ENCODE results near the gene IL10.
"Not testable (repeated sequence)": the region's sequence is repeated elsewhere in the genome, so short reads cannot be mapped to it uniquely, and the experiment has no call there.

The IL10 gene

DNA sequence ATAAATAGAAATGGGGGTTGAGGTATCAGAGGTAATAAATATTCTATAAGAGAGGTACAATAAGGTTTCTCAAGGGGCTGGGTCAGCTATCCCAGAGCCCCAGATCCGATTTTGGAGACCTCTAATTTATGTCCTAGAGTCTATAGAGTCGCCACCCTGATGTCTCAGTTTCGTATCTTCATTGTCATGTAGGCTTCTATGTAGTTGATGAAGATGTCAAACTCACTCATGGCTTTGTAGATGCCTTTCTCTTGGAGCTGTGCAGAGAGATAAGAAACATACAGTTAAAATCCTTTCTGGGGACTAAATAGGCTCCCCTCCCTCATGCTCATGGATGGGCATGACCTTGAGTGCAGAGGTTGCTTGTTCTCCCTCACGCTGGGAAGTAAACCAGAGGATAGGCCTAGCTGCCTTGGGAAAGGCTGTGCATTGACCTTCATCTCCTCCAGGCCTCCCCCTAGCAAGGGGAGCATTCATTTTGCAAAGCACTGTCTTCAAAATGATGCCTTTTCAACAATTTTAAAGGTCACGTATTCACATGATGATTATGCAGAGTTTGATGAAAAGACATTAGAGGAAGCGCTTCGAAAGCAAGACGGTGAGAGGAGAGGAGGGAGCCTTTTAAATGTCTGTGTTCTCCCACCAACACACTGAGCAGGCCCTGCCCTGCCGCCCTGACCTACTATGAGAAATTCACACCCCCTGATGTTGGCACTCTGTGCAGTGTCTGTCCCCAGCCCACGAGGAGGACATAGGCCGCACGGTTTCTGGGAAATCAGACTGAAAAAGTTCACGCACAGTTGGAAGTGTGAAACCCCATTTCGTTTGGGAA, 3.6 kb downstream of the IL10 start:
- DNase-seq, result no peak

DNA sequence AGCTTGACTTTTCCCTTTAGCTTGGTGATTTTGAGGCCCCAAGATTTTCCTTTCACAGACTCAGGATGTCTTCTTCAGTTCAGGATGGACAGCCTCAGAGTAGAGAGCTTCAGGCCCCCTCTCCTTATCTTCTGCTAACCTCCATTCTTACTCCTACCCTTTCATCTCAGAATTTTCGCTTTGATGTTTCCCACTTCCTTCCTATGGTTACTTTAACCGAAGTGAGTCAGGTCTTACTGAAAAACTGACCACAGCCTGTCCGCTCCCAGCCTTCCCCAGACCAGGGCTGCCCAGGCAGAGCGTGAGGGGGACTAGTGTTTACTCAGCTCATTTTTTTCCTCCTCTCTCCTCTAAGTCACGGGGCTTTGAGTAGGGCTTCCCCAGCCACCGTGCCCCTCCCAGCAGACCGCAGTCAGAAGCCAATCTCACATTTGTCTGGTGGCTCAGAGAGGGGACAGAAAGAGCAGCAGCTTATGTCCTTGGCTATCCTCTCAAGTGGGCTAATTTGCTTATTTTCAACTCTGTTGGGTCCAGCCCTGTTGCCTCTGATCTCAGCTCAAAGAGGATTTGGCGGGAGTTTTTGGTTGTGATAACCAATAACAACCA, 5.9 kb downstream of the IL10 start:
- DNase-seq, result peak in 8 of 56 donors; percentile 2 to 25 (median 10)

GRCh38 chr1:206765771-206766170, 6.5 kb downstream of the IL10 start:
- DNase-seq, result not testable (repeated sequence)

- DNase-seq, result not testable (repeated sequence)
Observed at GRCh38 chr1:206762741-206763364, 9.4 kb downstream of the IL10 start.

- no peak for DNase-seq
Observed at GRCh38 chr1:206761159-206761768, 11.0 kb downstream of the IL10 start.

- DNase-seq, result no peak
Observed at GRCh38 chr1:206760590-206760989, 11.7 kb downstream of the IL10 start.

DNA sequence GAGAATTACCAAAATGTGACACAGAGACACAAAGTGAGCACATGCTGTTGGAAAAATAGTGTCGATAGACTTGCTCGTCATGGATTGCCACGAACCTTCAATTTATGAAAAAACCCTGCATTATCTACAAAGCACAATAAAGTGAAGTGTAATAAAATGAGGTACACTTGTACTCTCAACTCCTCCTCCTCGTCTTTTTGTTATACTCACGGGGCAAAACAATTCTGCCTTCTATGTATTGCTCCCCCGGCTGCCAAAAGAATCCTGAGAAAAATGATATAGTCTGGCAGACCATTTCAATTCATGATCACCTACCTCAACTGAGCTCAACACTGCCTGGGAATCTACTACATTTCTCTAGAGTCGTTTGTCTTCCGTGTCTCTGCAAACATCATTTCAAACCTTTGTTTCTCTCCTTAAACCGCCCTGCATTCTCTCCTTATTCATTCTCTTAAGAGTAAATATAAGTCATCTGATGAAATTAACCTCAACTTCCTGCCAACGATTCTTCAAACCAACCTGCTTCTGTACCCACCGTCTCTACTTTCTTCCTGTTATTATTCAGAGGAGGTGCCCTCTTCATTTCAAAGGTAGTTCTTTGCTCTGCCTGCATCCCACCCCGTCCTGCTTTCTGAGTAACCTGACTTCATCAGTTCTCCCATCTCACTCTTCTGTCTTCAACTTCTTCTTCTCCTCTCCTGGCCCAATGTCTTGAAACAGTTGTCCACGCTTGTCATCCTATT, 14.6 kb downstream of the IL10 start:
- DNase-seq, result no peak

GRCh38 chr1:206754011-206754410, 18.3 kb downstream of the IL10 start:
- no peak for DNase-seq

DNA sequence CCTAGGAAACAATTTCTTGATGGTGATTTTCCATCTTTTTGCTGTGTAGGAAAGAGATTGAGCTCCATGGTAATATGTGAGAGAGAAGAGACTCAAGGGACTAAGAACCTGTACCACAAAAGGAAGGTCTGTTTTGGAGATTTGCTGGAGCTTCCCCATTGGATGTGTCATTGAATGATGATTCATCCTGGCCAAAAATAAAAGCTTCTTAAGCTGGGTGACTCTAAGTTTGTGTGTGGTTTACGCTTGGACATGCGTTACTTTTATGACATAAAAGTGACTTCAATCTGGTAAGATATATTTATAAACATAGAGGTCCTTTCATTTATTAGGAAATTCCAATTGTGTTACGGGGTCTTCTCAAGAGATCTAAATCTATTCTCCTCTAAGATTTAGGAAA, 19.2 kb downstream of the IL10 start:
- no peak for DNase-seq

DNA sequence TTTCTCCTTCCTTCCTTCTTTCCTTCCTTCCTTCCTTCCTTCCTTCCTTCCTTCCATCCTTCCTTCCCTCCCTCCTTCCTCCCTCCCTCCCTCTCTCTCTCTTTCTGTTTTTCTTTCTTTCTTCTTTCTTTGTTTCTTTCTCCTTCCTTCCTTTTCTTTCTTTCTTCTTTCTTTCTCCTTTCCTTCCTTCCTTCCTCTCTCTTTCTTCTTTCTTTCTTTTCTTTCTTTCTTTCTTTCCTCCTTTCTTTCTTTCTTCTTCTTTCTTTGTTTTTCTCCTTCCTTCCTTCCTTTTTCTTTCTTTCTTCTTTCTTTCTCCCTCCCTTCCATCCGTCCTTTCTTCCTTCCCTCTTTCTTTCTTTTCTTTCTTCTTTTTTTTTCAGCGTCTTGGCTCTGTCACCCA, 19.8 kb downstream of the IL10 start:
- DNase-seq, result no peak

DNA sequence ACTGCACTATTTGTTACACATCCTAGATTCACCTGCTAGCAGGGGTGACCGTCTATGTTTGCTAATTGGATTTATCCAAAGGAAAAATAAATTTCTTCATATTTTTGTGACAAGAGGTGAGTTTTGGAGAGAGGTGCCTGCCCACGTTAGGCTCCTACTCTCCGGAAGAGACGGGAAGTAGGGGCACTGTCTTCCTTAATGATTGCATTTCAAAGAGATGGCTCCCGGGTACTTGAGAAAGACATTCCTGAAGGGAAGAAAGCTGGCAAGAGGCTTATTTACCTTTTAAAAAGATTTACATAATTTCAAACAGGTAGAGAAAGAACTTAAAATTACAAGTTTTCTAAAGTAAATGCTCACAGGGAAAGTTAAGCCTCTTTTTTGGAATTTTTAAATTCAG, 20.4 kb downstream of the IL10 start:
- DNase-seq, result no peak

DNA sequence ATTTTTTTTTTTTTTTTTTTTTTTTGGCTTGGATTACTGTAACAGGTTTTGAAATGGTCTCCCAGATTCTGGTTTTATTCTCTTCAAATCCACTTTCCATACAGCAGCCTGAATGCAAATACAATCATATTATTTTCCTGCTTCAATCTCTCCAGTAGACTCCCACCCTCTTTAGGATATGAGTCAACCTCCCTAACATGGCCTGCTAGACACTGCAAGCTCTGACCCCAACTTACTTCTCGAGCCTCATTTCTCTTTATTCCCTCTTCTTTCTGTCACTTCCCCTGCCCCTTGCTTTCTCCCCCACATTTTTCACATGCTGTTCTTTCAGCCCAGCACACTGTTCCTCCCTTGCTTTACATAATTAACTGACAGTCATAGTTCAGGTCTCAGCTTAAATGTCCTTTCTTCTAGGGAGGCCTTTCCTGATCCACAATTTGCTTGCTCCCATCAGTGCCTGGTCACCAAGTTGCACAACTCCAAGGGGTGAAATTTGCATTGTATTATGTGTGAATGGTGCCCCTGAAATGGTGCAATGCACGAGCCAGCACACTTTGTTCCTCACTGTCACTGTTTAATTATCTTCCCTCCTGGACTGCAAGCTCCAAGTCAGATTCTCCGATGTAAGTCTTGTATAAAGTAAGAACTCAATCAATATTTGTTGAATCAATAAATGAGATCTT, 23.8 kb downstream of the IL10 start:
- no peak for DNase-seq

DNA sequence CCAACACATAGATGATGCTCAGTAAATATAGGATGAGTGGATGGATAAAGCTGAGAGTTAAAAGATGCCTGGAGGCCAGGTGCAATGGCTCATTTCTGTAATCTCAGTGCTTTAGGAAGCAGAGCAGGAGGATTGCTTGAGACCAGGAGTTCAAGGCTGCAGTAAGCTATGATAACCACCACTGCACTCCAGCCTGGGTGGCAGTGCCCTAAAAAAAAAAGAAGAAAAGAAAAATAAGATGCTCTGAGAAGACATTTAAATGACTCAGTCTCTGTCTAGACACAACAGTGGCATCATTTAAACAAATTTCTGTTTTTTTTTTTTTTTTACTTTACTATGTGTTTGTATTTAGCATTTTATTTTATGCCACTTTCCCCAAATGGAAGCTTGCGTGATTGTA, 27.0 kb downstream of the IL10 start:
- DNase-seq, result no peak

DNA sequence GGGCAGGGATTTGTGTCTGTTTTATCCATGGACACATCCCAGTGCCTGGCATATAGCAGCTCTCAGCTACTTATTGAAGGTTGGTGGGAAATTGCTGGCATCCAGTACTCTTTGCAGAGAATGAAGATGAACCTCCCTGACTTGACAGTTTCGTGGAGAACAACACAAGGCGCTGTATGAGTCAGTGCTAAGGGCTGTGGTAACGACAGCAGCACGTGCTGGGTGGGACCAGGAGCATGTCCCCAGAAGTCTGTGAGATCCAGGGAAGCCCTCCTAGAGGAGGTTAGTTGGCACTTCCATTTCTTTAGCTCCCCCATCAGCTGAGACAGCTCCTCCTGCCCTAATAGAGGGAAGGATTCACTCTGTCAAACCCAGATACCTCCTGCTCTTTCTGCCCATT, 27.6 kb downstream of the IL10 start:
- no peak for DNase-seq

GRCh38 chr1:206742719-206743383, 29.4 kb downstream of the IL10 start:
- no peak for DNase-seq

- DNase-seq, result no peak
Observed at GRCh38 chr1:206741142-206741701, 31.1 kb downstream of the IL10 start.

GRCh38 chr1:206739411-206740076, 32.8 kb downstream of the IL10 start:
- DNase-seq, result peak in 2 of 56 donors; percentile 11 to 35

- DNase-seq, result no peak
Observed at GRCh38 chr1:206738370-206739366, 33.6 kb downstream of the IL10 start.
